ENCODE results near the gene ADAMTS9. TPM values are rescaled to one million over a fixed set of nuclear protein-coding genes. Genes with fewer than 3 reads are reported as not detected.

The ADAMTS9 gene
- total RNA-seq, 2 donors from 2014 or later: 16.1 to 38.0 TPM

GRCh38 chr3:64681015-64681414 is 6.8 kb downstream of the ADAMTS9 start:
- Mint-ChIP-seq H3K9me3 (no peaks in the 10 kb centered on the region), H3K4me1 (peaks cover 46% of the 10 kb centered on the region), H3K27me3 (ENCODE audit: insufficient read depth) (peaks cover 55% of the 10 kb centered on the region)

GRCh38 chr3:64680334-64680733 is 7.5 kb downstream of the ADAMTS9 start:
- Mint-ChIP-seq H3K27me3 (ENCODE audit: insufficient read depth) (peaks cover 54% of the 10 kb centered on the region), H3K36me3 (ENCODE audit: low read depth) (no peaks in the 10 kb centered on the region), H3K9me3 (no peaks in the 10 kb centered on the region), H3K4me3 (no peak overlapping the region), H3K4me1 (peaks cover 49% of the 10 kb centered on the region), H3K27ac (no peak overlapping the region)
- peaks cover 22% of the 10 kb centered on the region for H3K36me3 ChIP-seq (ENCODE audit: control insufficient read depth, insufficient read depth, low read length)
- peaks cover 43% of the 10 kb centered on the region for H3K27me3 ChIP-seq (ENCODE audit: control insufficient read depth, insufficient read depth, low read length, poor library complexity, severe bottlenecking)
- no peak overlapping the region for H3K4me3 ChIP-seq (ENCODE audit: low read length)
- WGBS, 2 experiments (ENCODE audit: insufficient coverage in 1 of 2, insufficient read length in 1 of 2): 94 to 96% methylated on average over 4 of the region's 4 CpGs
- no peaks in the 10 kb centered on the region for H3K9me3 ChIP-seq (ENCODE audit: control insufficient read depth, low read length)
- no peak for TF ChIP-seq CTCF (conservative IDR thresholded peaks at IDR 0.05)
- H3K4me1 ChIP-seq (ENCODE audit: control insufficient read depth, insufficient read depth, low read length): peaks cover 18% of the 10 kb centered on the region
- no peak overlapping the region for H3K9ac ChIP-seq (ENCODE audit: extremely low read depth, low read length, poor library complexity, severe bottlenecking)
- no peak for DNase-seq
- H3K27ac ChIP-seq (ENCODE audit: low read depth, low read length): no peak overlapping the region

More at GRCh38 chr3:64681015-64681414, 6.8 kb downstream of the ADAMTS9 start:
- H3K4me3 Mint-ChIP-seq: no peak overlapping the region
- DNase-seq: peak; percentile 52
- peaks cover 13% of the 10 kb centered on the region for H3K4me1 ChIP-seq (ENCODE audit: control insufficient read depth, insufficient read depth, low read length)
- H3K9ac ChIP-seq (ENCODE audit: extremely low read depth, low read length, poor library complexity, severe bottlenecking): no peak overlapping the region
- H3K27ac ChIP-seq (ENCODE audit: low read depth, low read length): no peak overlapping the region
- peaks cover 43% of the 10 kb centered on the region for H3K27me3 ChIP-seq (ENCODE audit: control insufficient read depth, insufficient read depth, low read length, poor library complexity, severe bottlenecking)
- no peak overlapping the region for H3K27ac Mint-ChIP-seq
- H3K36me3 ChIP-seq (ENCODE audit: control insufficient read depth, insufficient read depth, low read length): peaks cover 22% of the 10 kb centered on the region
- H3K4me3 ChIP-seq (ENCODE audit: low read length): no peak overlapping the region
- 80 to 92% methylated on average over 1 to 5 of the region's 5 CpGs for WGBS, 2 experiments (ENCODE audit: insufficient coverage in 1 of 2, insufficient read length in 1 of 2)
- no peaks in the 10 kb centered on the region for H3K36me3 Mint-ChIP-seq (ENCODE audit: low read depth)
- H3K9me3 ChIP-seq (ENCODE audit: control insufficient read depth, low read length): no peaks in the 10 kb centered on the region
- peak; percentile 35 for TF ChIP-seq CTCF (conservative IDR thresholded peaks at IDR 0.05)

- H3K9ac ChIP-seq (ENCODE audit: extremely low read depth, low read length, poor library complexity, severe bottlenecking): no peak overlapping the region
- peak; percentile 58 for DNase-seq
- Mint-ChIP-seq H3K9me3 (no peaks in the 10 kb centered on the region), H3K27ac (no peak overlapping the region), H3K4me1 (peaks cover 56% of the 10 kb centered on the region), H3K4me3 (no peak overlapping the region), H3K36me3 (ENCODE audit: low read depth) (no peaks in the 10 kb centered on the region), H3K27me3 (ENCODE audit: insufficient read depth) (peaks cover 32% of the 10 kb centered on the region)
- TF ChIP-seq CTCF (conservative IDR thresholded peaks at IDR 0.05): no peak
- no peak overlapping the region for H3K27ac ChIP-seq (ENCODE audit: low read depth, low read length)
- H3K4me1 ChIP-seq (ENCODE audit: control insufficient read depth, insufficient read depth, low read length): peaks cover 23% of the 10 kb centered on the region
- peaks cover 22% of the 10 kb centered on the region for H3K36me3 ChIP-seq (ENCODE audit: control insufficient read depth, insufficient read depth, low read length)
- peaks cover 21% of the 10 kb centered on the region for H3K27me3 ChIP-seq (ENCODE audit: control insufficient read depth, insufficient read depth, low read length, poor library complexity, severe bottlenecking)
- no peaks in the 10 kb centered on the region for H3K9me3 ChIP-seq (ENCODE audit: control insufficient read depth, low read length)
- 20 to 56% methylated on average over 1 to 2 of the region's 2 CpGs for WGBS, 2 experiments (ENCODE audit: insufficient coverage in 1 of 2, insufficient read length in 1 of 2)
- H3K4me3 ChIP-seq (ENCODE audit: low read length): no peak overlapping the region
Measured at GRCh38 chr3:64677961-64678716, 9.7 kb downstream of the ADAMTS9 start.

Measured in endodermal cell (in vitro differentiated cells).